Stimulated activated CD4-positive, alpha-beta T cell treated with anti-CD3 and anti-CD28 coated beads, Interleukin-4, amount 100 ng/mL, for 1 hour (primary cell): Measurements from ENCODE around the gene CLPX.
"Not testable (repeated sequence)": the region's sequence is repeated elsewhere in the genome, so short reads cannot be mapped to it uniquely, and the experiment has no call there.

Source experiments
- DNase-seq: peaks from one replicate; pipeline ENCODE4 v3.0.0-alpha.2; 2020

CLPX gene

GRCh38 chr15:65204931-65205660, 20.0 kb upstream of the CLPX start:
- no peak for DNase-seq

DNA sequence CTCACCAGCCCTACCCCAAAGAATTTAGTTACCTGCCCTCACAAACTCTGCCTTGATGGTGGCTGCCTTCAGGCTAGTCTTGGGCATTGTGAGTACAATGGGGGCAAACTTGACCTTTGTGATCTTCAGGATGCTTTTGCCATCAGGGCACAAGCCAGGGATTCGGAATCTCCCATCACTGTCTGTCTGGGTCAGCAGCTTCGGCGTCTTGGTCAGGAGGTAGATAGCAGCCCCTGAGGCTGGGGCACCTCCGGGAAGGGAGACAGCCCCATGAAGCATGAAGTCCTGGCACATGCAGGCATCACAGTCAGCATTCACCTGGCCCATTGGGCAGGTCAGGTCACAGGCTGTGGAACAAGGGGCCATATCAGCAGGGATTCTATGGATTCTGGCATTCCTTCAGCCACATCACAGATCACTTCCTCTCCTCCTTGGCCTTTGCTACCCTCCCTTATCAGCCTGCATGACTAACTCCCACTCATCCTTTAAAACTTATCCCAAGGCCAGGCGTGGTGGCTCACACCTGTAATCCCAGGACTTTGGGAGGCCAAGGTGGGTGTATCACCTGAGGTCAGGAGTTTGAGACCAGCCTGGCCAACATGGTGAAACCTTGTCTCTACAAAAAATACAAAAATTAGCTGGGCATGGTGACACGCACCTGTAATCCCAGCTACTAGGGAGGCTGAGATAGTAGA, 19.2 kb upstream of the CLPX start:
- no peak for DNase-seq

DNA sequence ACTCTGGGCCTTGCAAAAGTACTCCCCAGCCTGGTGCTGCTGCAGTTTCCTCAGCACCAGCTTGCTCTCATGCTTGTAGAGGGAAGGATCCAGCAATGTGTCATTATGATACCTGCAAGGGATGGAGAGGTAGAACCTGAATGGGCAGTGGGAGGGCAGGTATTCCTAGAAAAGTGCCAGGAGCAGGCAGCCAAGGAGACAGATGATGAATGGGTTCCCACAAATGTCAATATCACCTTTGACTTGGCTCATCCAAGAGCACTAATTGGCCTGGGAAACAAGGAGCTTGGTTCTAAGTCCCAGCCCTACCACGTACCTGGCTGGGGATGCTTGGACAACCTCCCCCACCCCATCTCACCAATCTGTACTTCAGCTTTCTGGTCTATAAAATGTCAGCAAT, 16.8 kb upstream of the CLPX start:
- no peak for DNase-seq

DNA sequence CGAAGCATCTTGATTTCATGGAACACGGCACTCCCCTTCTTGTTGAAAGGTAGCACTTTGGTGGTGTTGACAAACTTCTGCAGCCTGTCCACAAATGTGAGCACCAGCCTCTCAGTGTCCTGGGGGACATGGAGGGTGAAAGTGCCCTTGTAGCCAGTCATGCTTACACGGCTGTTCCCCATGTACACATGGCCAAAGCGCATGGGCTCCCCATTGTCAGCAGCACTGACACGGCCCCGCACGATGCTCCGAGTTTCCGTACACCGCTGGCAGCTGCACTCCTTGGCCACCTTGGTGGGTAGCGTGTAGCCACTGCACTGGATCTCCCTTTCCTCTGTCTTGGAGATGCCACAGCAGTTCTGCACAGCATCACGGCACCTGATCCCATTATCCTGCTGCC, 13.4 kb upstream of the CLPX start:
- DNase-seq, result no peak

DNA sequence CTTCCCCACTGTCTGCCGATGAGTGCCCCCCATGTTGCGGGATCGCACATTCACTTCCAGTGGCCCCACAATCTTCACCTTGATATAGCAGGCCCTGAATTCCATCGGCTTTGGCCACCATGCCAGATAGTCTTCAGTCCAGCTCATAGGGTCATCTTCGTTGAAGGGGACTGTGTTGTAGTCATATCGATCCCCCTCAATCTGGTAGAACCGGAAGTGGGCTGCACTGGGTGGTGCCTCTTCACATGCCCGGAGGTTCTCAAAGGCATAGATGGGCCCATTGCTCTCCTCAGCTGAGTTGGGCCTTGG, 12.1 kb upstream of the CLPX start:
- DNase-seq, result no peak

GRCh38 chr15:65196637-65197336, 11.6 kb upstream of the CLPX start:
- DNase-seq, result no peak

- DNase-seq, result no peak
These were observed 10.4 kb upstream of the CLPX start for GRCh38 chr15:65195548-65195923.

- no peak for DNase-seq
These were observed 9.8 kb upstream of the CLPX start for GRCh38 chr15:65194826-65195547.

- no peak for DNase-seq
These were observed 6.9 kb upstream of the CLPX start for GRCh38 chr15:65192016-65192415.

DNA sequence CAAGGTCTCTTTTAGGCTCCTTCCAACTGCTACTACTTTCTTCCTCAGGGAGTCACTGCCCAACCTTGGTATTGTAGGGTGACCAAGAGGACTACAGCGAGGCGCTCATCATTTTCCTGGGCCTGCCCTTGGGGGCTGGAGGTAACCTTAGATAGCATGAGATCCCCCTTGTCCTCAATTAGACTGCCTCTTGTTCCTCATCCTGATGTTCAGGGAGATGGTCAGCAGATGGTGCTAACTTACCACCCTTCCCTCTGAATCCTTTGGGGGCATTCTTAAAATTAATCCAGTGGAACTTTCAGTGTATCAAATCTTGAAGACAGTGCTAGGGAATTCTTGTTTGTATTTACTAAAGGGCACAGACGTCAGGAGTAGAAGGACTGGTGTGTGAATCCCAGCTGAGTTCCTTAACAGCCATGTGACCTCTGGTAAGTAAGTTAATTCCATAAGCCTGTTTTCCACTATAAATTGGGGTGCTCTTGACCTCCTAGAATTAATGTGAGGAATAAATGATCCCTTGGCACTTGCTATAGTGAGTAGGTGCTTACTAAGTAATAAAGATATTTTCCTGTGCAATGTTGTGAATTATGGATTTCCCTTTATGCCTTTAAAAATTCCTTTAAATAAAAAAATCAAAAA, 4.1 kb upstream of the CLPX start:
- no peak for DNase-seq

GRCh38 chr15:65188472-65188871, 3.3 kb upstream of the CLPX start:
- not testable (repeated sequence) for DNase-seq

- peak; percentile 27 for DNase-seq
These were observed 756 bp downstream of the CLPX start for GRCh38 chr15:65184305-65184867.

- DNase-seq, result no peak
These were observed 1.3 kb downstream of the CLPX start for GRCh38 chr15:65183865-65184159.

- no peak for DNase-seq
These were observed 2.6 kb downstream of the CLPX start for GRCh38 chr15:65182538-65182937.

- not testable (repeated sequence) for DNase-seq
These were observed 3.4 kb downstream of the CLPX start for GRCh38 chr15:65181582-65182353.

DNA sequence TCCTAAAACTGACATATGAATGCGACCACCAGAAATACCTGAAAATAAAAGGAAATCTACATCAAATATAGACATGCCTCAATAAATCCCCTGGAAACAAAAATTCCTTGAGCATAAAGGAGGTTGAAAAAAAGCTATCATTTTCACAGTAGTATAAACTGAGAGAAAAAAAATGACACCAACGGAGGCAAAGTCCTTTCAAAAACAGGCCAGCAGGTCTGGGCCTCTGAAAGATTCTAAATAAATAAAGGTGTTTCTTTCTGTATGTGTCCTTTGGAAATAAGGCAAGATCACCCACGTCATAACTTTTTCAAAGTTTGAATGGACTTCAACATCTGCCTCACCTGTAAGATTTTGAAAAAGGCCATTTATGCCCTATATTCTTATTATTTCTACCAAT, 5.0 kb downstream of the CLPX start:
- DNase-seq, result no peak

- no peak for DNase-seq
These were observed 7.2 kb downstream of the CLPX start for GRCh38 chr15:65177901-65178300.

DNA sequence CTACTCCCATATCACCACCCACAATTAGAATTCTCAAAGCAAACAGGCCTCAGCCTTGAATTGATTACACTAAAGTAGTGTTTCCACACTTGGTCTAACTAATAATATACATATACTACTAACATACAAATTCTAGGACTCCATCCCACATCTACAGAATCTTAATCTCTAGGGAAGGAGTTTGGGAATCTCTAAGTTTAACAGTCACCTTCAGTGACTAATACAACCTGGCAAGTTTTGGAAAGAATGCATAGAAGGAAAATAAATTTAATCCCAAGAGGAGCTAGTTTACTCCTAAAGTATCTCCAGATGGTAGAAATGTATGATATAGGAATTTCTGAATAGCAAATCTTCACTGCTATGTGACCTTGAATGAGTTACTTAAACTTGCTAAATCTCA, 9.1 kb downstream of the CLPX start:
- no peak for DNase-seq

DNA sequence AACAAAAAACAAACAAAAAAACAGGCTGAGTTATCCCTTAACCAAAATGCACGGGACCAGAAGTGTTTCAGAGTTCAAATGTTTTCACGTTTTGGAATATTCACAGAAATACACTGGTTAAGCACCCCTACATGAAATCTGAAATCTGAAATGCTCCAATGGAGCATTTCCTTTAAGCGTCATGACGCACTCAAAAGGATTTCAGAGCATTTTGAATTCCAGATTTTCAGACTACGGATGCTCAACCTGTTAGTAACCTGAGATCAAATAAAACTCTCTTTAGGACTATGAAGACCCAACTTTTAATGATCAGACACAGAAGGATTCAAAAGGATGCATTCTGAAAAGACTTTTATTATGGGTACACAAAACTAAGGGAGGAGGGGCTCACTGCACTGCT, 9.6 kb downstream of the CLPX start:
- DNase-seq, result no peak

GRCh38 chr15:65174509-65174908, 10.6 kb downstream of the CLPX start:
- no peak for DNase-seq

- DNase-seq, result no peak
These were observed 12.6 kb downstream of the CLPX start for GRCh38 chr15:65172531-65172930.

DNA sequence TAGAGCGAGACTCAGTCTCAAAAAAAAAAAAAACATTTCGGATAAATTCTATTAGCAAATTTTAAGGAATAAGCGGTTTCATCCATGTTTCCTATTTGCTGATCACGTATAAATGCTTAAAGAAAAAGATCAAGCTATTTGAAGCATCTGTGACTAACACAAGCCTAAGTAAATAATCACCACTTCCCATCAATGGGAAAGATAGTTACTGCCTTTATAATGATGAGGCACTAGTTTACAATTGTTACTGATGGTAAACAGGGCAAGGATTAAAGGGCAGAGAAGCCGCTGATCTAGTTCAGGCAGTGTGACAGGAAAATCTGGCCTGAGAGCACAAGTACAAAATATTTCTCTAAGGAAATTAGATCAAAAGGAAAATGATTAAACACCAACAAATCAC, 13.7 kb downstream of the CLPX start:
- DNase-seq, result no peak
